Left ventricle myocardium superior (tissue), 1 donor: ENCODE measurements around the gene TNNC1. TPM values are rescaled to one million over a fixed set of nuclear protein-coding genes. Genes with fewer than 3 reads are reported as not detected.

Experiments used
- ATAC-seq: fragments of 200-7000 bp; cut with Tn5 transposase; one replicate; pipeline ENCODE4 v1.9.1; 2020; ENCODE audit warnings: mild to moderate bottlenecking, moderate library complexity
- DNase-seq: peaks from one replicate; pipeline ENCODE4 v3.0.0-alpha.2; 2020
- intact Hi-C: fragments of 100-400 bp; cut with micrococcal nuclease; formaldehyde crosslinking; loops from one replicate; pipeline ENCODE4 v1.11.0; 2022
- total RNA-seq: library from RNA; stranded (reverse); fragmentation: NEBNext Ultra II Directional; extraction: Animal tissue kit (Norgen Biotek cat#: 25700); gene quantifications from one replicate; pipeline ENCODE4 v1.2.1, GENCODE V29; 2021
- donor health status: DM: no; HTN: yes; CAD: no; lungs with severe emphysema.

TNNC1 gene
- total RNA-seq, 1 donor from 2014 or later: 8,945 TPM

GRCh38 chr3:52406231-52406661 lies 47.6 kb downstream of the TNNC1 start:
- peak; percentile 29 for DNase-seq
- ATAC-seq: no peak
- intact Hi-C loops: no loop called here

- DNase-seq (peak; percentile 13), ATAC-seq (no peak)
- intact Hi-C loops: no loop called here
Observed at GRCh38 chr3:52405601-52406110, 48.2 kb downstream of the TNNC1 start.

- ATAC-seq: no peak
- intact Hi-C loops: no loop called here
- peak; percentile 7 for DNase-seq
Observed at GRCh38 chr3:52405066-52405465, 48.8 kb downstream of the TNNC1 start.

- DNase-seq (peak; percentile 27), ATAC-seq (no peak)
- intact Hi-C loops: no loop called here
Observed at GRCh38 chr3:52404391-52404790, 49.5 kb downstream of the TNNC1 start.

- intact Hi-C loops: no loop called here
- DNase-seq (peak; percentile 28), ATAC-seq (no peak)
Observed at GRCh38 chr3:52403955-52404354, 49.9 kb downstream of the TNNC1 start.

GRCh38 chr3:52403271-52403841 lies 50.5 kb downstream of the TNNC1 start:
- intact Hi-C loops: no loop called here
- DNase-seq: peak; percentile 24
- ATAC-seq: no peak

GRCh38 chr3:52402706-52403270 lies 51.1 kb downstream of the TNNC1 start:
- peak; percentile 11 for DNase-seq
- ATAC-seq: no peak
- intact Hi-C loops: no loop called here

GRCh38 chr3:52402101-52402521 lies 51.7 kb downstream of the TNNC1 start:
- ATAC-seq: no peak
- intact Hi-C loops: no loop called here
- DNase-seq: peak; percentile 23

- DNase-seq (peak; percentile 10), ATAC-seq (no peak)
- intact Hi-C loops: no loop called here
Observed at GRCh38 chr3:52401551-52401950, 52.3 kb downstream of the TNNC1 start.

Other genes with a start within 250 kb of the TNNC1 start
- 0.17 TPM for gene TLR9, start 228.4 kb downstream of the TNNC1 start, total RNA-seq
- 103 TPM for gene TWF2, start 214.9 kb downstream of the TNNC1 start, total RNA-seq
- gene PPM1M, start 208.3 kb downstream of the TNNC1 start, total RNA-seq: 9.0 TPM
- gene WDR82, start 175.4 kb downstream of the TNNC1 start, total RNA-seq: 67.5 TPM
- gene GLYCTK, start 166.2 kb downstream of the TNNC1 start, total RNA-seq: 4.0 TPM
- 2.3 TPM for gene DNAH1, start 137.7 kb downstream of the TNNC1 start, total RNA-seq
- gene BAP1, start 44.0 kb downstream of the TNNC1 start, total RNA-seq: 57.9 TPM
- gene PHF7, start 43.4 kb downstream of the TNNC1 start, total RNA-seq: 13.1 TPM
- 9.1 TPM for gene SEMA3G, start 8.9 kb downstream of the TNNC1 start, total RNA-seq
- gene NISCH, start 1.6 kb upstream of the TNNC1 start, total RNA-seq: 48.3 TPM
- 69.7 TPM for gene STAB1, start 41.3 kb upstream of the TNNC1 start, total RNA-seq
- 68.3 TPM for gene NT5DC2, start 79.8 kb upstream of the TNNC1 start, total RNA-seq
- gene UQCC5, start 82.6 kb upstream of the TNNC1 start, total RNA-seq: 58.7 TPM
- gene PBRM1, start 231.9 kb upstream of the TNNC1 start, total RNA-seq: 55.0 TPM
- gene GNL3, start 232.0 kb upstream of the TNNC1 start, total RNA-seq: 27.8 TPM